SU-DHL-6 (cell line): ENCODE results near the gene STK32A.

ENCODE experiments used
- H2AFZ ChIP-seq: fragments of 200-600 bp; sonication (generic); 2 replicates; pipeline ENCODE4 v1.6.1; 2014; ENCODE audit warnings: low read depth, mild to moderate bottlenecking, moderate library complexity, mixed read lengths, antibody characterized with exemption, low read length; ENCODE audit not compliant: severe bottlenecking
- H3F3A ChIP-seq: fragments of 200-600 bp; shearing (Covaris generic); 2 replicates; pipeline ENCODE4 v1.6.0; 2016; ENCODE audit warnings: antibody characterized with exemption, mild to moderate bottlenecking; ENCODE audit not compliant: insufficient read depth
- H3K27ac ChIP-seq: fragments of 200-600 bp; sonication (generic); 2 replicates; pipeline ENCODE4 v1.5.1; 2016; ENCODE audit warnings: low read depth, mild to moderate bottlenecking, low read length, moderate library complexity, mixed read lengths
- H3K27me3 ChIP-seq: fragments of 200-600 bp; sonication (generic), shearing (Covaris generic); 2 replicates; pipeline ENCODE4 v1.6.0; 2014; ENCODE audit warnings: mild to moderate bottlenecking, low read length
- H3K36me3 ChIP-seq: fragments of 200-600 bp; sonication (generic); 2 replicates; pipeline ENCODE4 v1.6.1; 2014; ENCODE audit warnings: mild to moderate bottlenecking, low read length, mixed read lengths
- H3K4me2 ChIP-seq: fragments of 300-600, 200-600 bp; shearing (Covaris generic), sonication (generic); 2 replicates; pipeline ENCODE4 v1.6.0; 2014; ENCODE audit warnings: low read length, low read depth, mild to moderate bottlenecking; ENCODE audit not compliant: poor library complexity, severe bottlenecking
- H3K4me3 ChIP-seq: fragments of 200-600 bp; sonication (generic); 2 replicates; pipeline ENCODE4 v1.5.1; 2014; ENCODE audit warnings: antibody characterized with exemption, low read length, mild to moderate bottlenecking, mixed read lengths; ENCODE audit not compliant: insufficient read depth, poor library complexity, severe bottlenecking
- H3K79me2 ChIP-seq: fragments of 200-600 bp; sonication (generic); 2 replicates; pipeline ENCODE4 v1.6.1; 2014; ENCODE audit warnings: mild to moderate bottlenecking, low read length, moderate library complexity; ENCODE audit not compliant: insufficient read depth
- H3K9ac ChIP-seq: fragments of 200-600 bp; sonication (generic); 2 replicates; pipeline ENCODE4 v1.7.0; 2014; ENCODE audit warnings: mild to moderate bottlenecking, low read length
- H3K9me2 ChIP-seq: fragments of 200-600 bp; sonication (generic); replicated peaks from 2 replicates; pipeline ENCODE4 v1.6.1; 2014; ENCODE audit warnings: low read length; ENCODE audit not compliant: insufficient read depth
- H3K9me3 ChIP-seq: fragments of 200-600 bp; sonication (generic); 2 replicates; pipeline ENCODE4 v1.6.1; 2014; ENCODE audit warnings: low read length, mixed read lengths; ENCODE audit not compliant: insufficient read depth
- H4K20me1 ChIP-seq: fragments of 200-600 bp; sonication (generic); 2 replicates; pipeline ENCODE4 v1.6.1; 2014; ENCODE audit warnings: low read depth, mild to moderate bottlenecking, antibody characterized with exemption, low read length, moderate library complexity, mixed read lengths
- CTCF ChIP-seq: fragments of 200-600 bp; sonication (generic); IDR thresholded peaks from one replicate; pipeline ENCODE4 v1.5.1; 2017; ENCODE audit warnings: antibody characterized with exemption, mild to moderate bottlenecking, low read length, moderate library complexity; ENCODE audit not compliant: insufficient read depth, poor library complexity, severe bottlenecking
- EZH2phosphoT487 ChIP-seq: fragments of 200-600 bp; sonication (generic), shearing (Covaris generic); conservative IDR thresholded peaks from 2 replicates; pipeline ENCODE4 v1.6.1; 2018; ENCODE audit warnings: mild to moderate bottlenecking, antibody characterized with exemption, low read length, moderate library complexity, mixed read lengths

The STK32A gene

GRCh38 chr5:147339313-147339712, 104.5 kb downstream of the STK32A start:
- Histone ChIP-seq H3F3A (no peaks in the 10 kb centered on the region), H3K4me3 (no peak overlapping the region), H3K36me3 (no peaks in the 10 kb centered on the region), H3K79me2 (no peaks in the 10 kb centered on the region), H3K9me2 (no peaks in the 10 kb centered on the region), H4K20me1 (no peaks in the 10 kb centered on the region), H3K9ac (no peak overlapping the region), H3K4me2 (no peak overlapping the region), H3K9me3 (no peaks in the 10 kb centered on the region), H3K27me3 (no peaks in the 10 kb centered on the region), H3K27ac (no peak overlapping the region), H2AFZ (no peak overlapping the region)
- TF ChIP-seq CTCF (no peak), EZH2phosphoT487 (no peak)

GRCh38 chr5:147340941-147341340, 106.1 kb downstream of the STK32A start:
- Histone ChIP-seq H3K9me2 (no peaks in the 10 kb centered on the region), H3F3A (no peaks in the 10 kb centered on the region), H3K27me3 (no peaks in the 10 kb centered on the region)

GRCh38 chr5:147341345-147341744, 106.5 kb downstream of the STK32A start:
- Histone ChIP-seq H3K9me3 (no peaks in the 10 kb centered on the region), H3K9ac (no peak overlapping the region), H3K27me3 (no peaks in the 10 kb centered on the region), H2AFZ (no peak overlapping the region), H3K36me3 (no peaks in the 10 kb centered on the region), H3F3A (no peaks in the 10 kb centered on the region), H4K20me1 (no peaks in the 10 kb centered on the region), H3K27ac (no peak overlapping the region), H3K4me2 (no peak overlapping the region), H3K4me3 (no peak overlapping the region), H3K9me2 (no peaks in the 10 kb centered on the region), H3K79me2 (no peaks in the 10 kb centered on the region)
- no peak for TF ChIP-seq CTCF
- TF ChIP-seq EZH2phosphoT487, result no peak

More at GRCh38 chr5:147340941-147341340, 106.1 kb downstream of the STK32A start:
- no peak overlapping the region for H3K4me3 ChIP-seq
- no peaks in the 10 kb centered on the region for H3K36me3 ChIP-seq
- H3K27ac ChIP-seq, result no peak overlapping the region
- H3K9ac ChIP-seq, result no peak overlapping the region
- no peak overlapping the region for H3K4me2 ChIP-seq
- no peaks in the 10 kb centered on the region for H3K79me2 ChIP-seq
- no peak for TF ChIP-seq EZH2phosphoT487
- TF ChIP-seq CTCF, result no peak
- no peaks in the 10 kb centered on the region for H4K20me1 ChIP-seq
- no peak overlapping the region for H2AFZ ChIP-seq
- H3K9me3 ChIP-seq, result no peaks in the 10 kb centered on the region
